Mononuclear cell (primary cell): ENCODE measurements around the gene ERC2. TPM values are rescaled to one million over a fixed set of nuclear protein-coding genes. Genes with fewer than 3 reads are reported as not detected.
"Not testable (repeated sequence)": the region's sequence is repeated elsewhere in the genome, so short reads cannot be mapped to it uniquely, and the experiment has no call there.

Experiments used
- H3K27me3 ChIP-seq: 2 replicates; pipeline ENCODE4 v1.6.0; 2011; ENCODE audit warnings: low read length, control low read depth; ENCODE audit not compliant: insufficient read depth
- H3K4me1 ChIP-seq: 2 replicates; pipeline ENCODE4 v1.5.1; 2011; ENCODE audit warnings: mild to moderate bottlenecking, low read length, control low read depth; ENCODE audit not compliant: insufficient read depth
- H3K4me3 ChIP-seq: 2 replicates; pipeline ENCODE4 v1.5.1; 2011; ENCODE audit warnings: mild to moderate bottlenecking, low read length, moderate library complexity
- H3K9me3 ChIP-seq: 2 replicates; pipeline ENCODE4 v1.5.1; 2011; ENCODE audit warnings: low read depth, mild to moderate bottlenecking, control low read depth, low read length
- total RNA-seq: library from RNA; depleted of rRNA; stranded (reverse); fragments of >200 nt; gene quantifications from one replicate; pipeline ENCODE4 v1.2.3, GENCODE V29; 2012

The ERC2 gene
- 0.10 TPM for total RNA-seq

DNA sequence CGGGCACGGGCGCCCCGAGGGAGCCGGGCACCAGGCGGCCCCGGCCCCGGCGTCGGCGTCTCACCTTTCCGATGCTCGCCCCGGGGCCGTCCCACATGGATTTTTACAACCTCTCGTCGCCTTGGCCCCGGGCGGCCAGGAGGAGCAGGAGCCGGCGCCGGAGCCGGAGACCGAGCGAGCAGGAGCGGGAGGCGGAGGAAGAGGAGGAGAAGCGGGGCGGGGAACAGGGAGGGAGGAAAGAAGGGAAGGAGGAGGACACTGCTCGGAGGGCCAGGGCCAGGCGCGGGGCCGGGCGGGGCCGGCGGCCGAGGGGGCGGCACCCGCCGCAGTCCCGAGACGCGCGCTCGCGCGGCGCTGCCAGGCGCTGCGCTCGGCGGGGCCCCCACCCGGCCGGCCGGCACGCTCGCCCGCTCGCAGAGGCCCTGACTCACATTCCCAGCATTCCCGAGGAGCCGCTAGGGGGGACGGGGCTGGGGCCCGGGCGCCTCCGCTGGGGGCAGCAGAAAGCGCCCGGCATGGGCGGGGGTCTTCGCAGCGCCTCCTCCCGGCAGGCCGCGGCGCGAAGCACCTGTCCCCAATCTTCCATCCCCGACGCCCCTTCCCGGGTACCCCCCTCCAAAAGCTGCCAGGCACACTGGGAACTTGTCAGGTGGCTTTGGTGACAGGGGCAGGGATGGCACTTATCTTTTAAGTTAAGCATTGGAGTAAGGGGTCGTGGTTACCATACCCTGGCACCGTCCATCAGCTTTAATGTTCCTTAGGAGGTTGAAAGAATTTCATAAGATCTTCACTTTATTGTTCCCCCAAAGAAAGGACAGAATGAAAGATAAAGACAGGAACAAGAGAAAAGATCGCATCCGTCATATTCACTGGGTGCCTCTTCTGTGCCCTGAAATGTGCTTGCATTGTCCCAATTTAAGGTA is at the start of gene ERC2:
Gene ERC2 (minus strand): TSS at position 284 of the 923 bp plus-strand sequence.
- Histone ChIP-seq H3K27me3 (peaks cover 77% of the 10 kb centered on the region), H3K4me3 (no peak within 1 kb of the TSS), H3K4me1 (peaks cover 3% of the 10 kb centered on the region), H3K9me3 (no peaks in the 10 kb centered on the region)

- no peak overlapping the region for H3K4me3 ChIP-seq
- no peaks in the 10 kb centered on the region for H3K4me1 ChIP-seq
- H3K9me3 ChIP-seq, result no peaks in the 10 kb centered on the region
- H3K27me3 ChIP-seq, result peaks cover 3% of the 10 kb centered on the region
Observed at GRCh38 chr3:56502738-56503137, 34.5 kb upstream of the ERC2 start.

DNA sequence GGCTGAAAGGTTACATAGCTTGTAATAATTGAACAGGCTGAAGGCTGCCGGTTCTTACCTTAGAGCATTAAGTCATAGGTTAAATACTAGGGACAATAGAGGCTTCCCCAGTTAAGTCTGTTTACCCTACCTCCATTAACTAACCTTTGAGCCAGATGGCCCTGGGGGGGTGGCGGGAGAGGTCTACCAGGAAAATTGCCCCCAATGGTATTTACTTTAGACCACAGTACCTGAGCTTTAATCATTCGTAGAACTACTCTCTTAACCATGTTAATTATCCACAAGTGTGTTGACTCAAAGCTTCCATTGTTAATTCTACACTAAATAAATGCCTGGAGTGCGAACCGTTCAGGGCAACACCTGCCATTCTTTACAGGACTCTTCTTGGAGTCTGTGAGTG is 28.1 kb upstream of the ERC2 start:
- not testable (repeated sequence) for H3K9me3 ChIP-seq, H3K27me3 ChIP-seq, H3K4me3 ChIP-seq, H3K4me1 ChIP-seq

DNA sequence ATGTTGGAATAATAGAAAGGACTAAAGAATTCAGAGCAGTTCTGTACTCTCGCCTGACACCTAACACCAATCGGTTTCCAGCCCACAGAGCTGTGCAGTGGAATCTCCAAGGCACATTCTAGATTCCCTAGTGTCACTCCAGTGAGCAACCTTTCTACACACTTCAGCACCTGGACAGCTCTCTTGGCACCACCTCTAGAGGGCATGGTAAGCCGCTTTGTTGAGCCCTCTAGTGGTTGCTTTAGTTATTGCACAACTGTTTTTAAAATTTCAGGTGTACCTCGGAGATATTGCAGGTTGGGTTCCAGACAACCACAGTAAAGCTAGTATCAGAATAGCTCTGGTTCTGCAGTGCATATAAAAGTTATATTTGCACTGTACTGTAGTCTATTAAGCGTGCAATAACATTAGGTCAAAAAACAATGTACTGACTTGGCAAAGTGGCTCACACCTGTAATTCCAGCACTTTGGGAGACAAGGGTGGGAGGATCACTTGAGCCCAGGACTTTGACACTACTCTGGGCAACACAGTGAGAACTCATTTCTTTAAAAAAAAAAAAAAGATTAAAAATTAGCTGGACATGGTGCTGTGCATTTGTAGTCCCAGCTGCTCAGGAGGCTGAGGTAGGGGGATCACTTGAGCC is 26.5 kb upstream of the ERC2 start:
- Histone ChIP-seq H3K27me3 (peaks cover 3% of the 10 kb centered on the region), H3K9me3 (no peaks in the 10 kb centered on the region), H3K4me3 (no peak overlapping the region), H3K4me1 (no peaks in the 10 kb centered on the region)

DNA sequence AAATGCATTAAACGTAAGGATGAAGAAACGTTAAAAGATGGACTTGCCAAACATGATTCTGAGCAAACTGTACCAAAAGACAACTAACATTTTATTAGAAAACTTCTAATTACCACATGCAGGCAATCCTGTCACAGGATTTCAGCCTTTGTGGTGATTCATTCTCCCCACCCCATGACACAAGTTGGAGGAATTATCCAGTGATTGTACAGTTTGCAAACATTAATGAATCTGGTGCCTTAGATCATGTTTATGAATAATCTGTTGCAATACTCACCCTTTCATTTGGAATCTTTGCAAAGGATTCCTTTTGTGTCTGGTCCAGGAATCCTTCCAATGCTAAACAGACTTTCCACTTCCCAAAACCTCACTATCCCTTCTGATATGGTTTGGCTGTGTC is 23.3 kb upstream of the ERC2 start:
- Histone ChIP-seq H3K9me3 (no peaks in the 10 kb centered on the region), H3K4me3 (no peak overlapping the region), H3K4me1 (no peaks in the 10 kb centered on the region), H3K27me3 (peaks cover 6% of the 10 kb centered on the region)

- peaks cover 6% of the 10 kb centered on the region for H3K27me3 ChIP-seq
- no peak overlapping the region for H3K4me3 ChIP-seq
- H3K4me1 ChIP-seq, result no peaks in the 10 kb centered on the region
- no peaks in the 10 kb centered on the region for H3K9me3 ChIP-seq
Observed at GRCh38 chr3:56488812-56489600, 20.7 kb upstream of the ERC2 start.

DNA sequence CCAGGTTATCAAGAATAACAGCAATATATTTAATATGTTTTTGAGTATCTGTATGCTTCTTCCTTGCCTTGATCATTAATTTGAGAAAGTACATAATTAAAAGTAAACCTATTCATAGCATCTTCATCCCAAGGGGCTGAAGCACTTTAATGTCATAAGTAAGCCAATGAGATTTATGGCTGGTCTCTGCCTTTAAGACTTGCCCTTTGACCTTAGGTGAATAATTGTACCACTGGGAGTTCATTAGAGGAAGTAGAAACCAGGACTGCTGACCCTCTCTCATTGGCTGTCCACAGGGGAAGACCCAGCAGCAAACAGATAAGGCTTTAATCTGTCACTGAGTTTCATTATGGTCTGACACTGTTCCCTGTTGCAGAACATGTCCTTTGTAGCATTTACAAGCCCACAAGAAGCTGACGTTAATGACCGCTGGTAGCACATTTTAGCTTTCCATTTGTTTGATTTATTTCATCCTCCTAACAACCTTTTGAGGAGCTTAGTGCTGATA is 16.3 kb upstream of the ERC2 start:
- Histone ChIP-seq H3K4me1 (no peaks in the 10 kb centered on the region), H3K27me3 (peaks cover 7% of the 10 kb centered on the region), H3K9me3 (no peaks in the 10 kb centered on the region), H3K4me3 (no peak overlapping the region)

DNA sequence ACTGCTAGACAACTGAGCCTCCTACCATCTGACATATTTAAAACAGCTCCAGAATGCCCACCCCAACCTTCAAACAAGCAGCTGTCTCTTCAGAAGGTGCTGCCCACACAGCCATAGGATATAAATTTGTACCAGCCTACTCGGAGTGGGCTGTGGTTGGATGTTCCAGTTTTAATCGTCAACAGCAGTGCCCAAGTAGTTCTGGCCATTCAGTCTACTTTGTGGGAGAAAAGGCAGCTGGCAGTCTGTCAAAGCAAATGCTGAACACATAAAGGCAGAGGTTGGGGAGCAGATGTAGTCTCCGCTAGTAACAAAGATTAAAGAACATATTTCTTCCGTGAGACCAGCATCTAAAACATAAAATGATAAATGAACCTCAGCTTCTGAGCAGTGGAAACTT is 15.9 kb upstream of the ERC2 start:
- H3K27me3 ChIP-seq, result peaks cover 7% of the 10 kb centered on the region
- H3K4me3 ChIP-seq, result no peak overlapping the region
- no peaks in the 10 kb centered on the region for H3K9me3 ChIP-seq
- no peaks in the 10 kb centered on the region for H3K4me1 ChIP-seq

- peaks cover 8% of the 10 kb centered on the region for H3K27me3 ChIP-seq
- H3K4me3 ChIP-seq, result no peak overlapping the region
- no peaks in the 10 kb centered on the region for H3K4me1 ChIP-seq
- H3K9me3 ChIP-seq, result no peaks in the 10 kb centered on the region
Observed at GRCh38 chr3:56477646-56478045, 9.4 kb upstream of the ERC2 start.

- no peak overlapping the region for H3K4me3 ChIP-seq
- peaks cover 16% of the 10 kb centered on the region for H3K27me3 ChIP-seq
- H3K4me1 ChIP-seq, result no peaks in the 10 kb centered on the region
- H3K9me3 ChIP-seq, result no peaks in the 10 kb centered on the region
Observed at GRCh38 chr3:56476771-56477170, 8.5 kb upstream of the ERC2 start.

- Histone ChIP-seq H3K27me3 (peaks cover 55% of the 10 kb centered on the region), H3K4me1 (peaks cover 3% of the 10 kb centered on the region), H3K4me3 (no peak overlapping the region), H3K9me3 (no peaks in the 10 kb centered on the region)
Observed at GRCh38 chr3:56471771-56472170, 3.5 kb upstream of the ERC2 start.

- Histone ChIP-seq H3K4me1 (peaks cover 3% of the 10 kb centered on the region), H3K9me3 (no peaks in the 10 kb centered on the region), H3K4me3 (no peak overlapping the region), H3K27me3 (peaks cover 71% of the 10 kb centered on the region)
Observed at GRCh38 chr3:56469141-56469540, 874 bp upstream of the ERC2 start.

DNA sequence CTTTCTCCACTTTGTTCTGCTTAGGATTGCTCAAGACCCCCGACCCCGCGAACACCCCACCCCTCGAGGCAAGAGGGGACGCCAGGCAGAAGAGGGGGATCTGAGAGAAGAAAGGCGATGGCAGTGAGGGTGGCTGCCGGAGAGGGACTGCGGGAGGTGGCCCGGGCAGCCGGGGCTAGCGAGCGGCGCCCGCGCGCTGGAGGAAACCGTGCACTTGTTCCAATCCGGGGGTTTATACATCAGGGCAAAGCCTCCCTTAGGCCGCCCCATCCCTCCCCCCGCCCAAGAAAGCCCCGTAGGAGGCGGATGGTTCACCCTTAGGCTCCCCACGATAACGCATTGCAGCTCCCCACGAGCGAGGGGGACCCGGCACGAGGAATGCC is 475 bp downstream of the ERC2 start:
- peaks cover 3% of the 10 kb centered on the region for H3K4me1 ChIP-seq
- peaks cover 77% of the 10 kb centered on the region for H3K27me3 ChIP-seq
- no peak overlapping the region for H3K4me3 ChIP-seq
- no peaks in the 10 kb centered on the region for H3K9me3 ChIP-seq

DNA sequence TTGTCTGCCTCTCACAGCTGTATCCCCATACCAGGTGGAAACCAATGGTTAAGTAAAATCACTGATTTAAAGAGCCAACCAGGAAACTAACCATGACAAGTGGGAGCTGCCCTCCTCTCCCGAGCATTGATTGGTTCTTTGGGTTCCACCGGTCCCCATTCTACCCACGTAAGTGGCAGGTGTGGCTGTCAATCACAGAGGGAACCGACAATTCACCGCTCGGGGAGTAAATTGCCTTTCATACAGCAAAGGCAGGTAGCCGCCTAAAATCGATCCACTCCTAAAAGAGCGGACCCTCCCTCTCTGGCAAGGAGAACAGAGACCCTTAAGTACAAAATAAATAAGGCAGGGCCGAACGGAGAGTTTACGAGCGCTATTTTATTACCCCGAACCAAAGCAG is 1.2 kb downstream of the ERC2 start:
- H3K4me3 ChIP-seq, result no peak overlapping the region
- H3K4me1 ChIP-seq, result peaks cover 3% of the 10 kb centered on the region
- peaks cover 73% of the 10 kb centered on the region for H3K27me3 ChIP-seq
- no peaks in the 10 kb centered on the region for H3K9me3 ChIP-seq

GRCh38 chr3:56459719-56460118 is 8.5 kb downstream of the ERC2 start:
- no peaks in the 10 kb centered on the region for H3K4me1 ChIP-seq
- H3K4me3 ChIP-seq, result no peak overlapping the region
- peaks cover 12% of the 10 kb centered on the region for H3K27me3 ChIP-seq
- no peaks in the 10 kb centered on the region for H3K9me3 ChIP-seq
